Left lung (tissue), 10 donors: ENCODE results near the gene USF2. TPM values are rescaled to one million over a fixed set of nuclear protein-coding genes. Genes with fewer than 3 reads are reported as not detected.
"Not testable (repeated sequence)": the region's sequence is repeated elsewhere in the genome, so short reads cannot be mapped to it uniquely, and the experiment has no call there.

ENCODE experiments used
- ATAC-seq: fragments of 200-7000 bp; cut with Tn5 transposase; one replicate; pipeline ENCODE4 v1.9.1; 2020; ENCODE audit warnings: moderate library complexity
- DNase-seq, 4 donors: peaks; one replicate each; pipeline ENCODE4 v3.0.0-alpha.2; 2013 to 2020
- H3K27ac ChIP-seq, 2 donors: fragments of 200-600 bp; sonication (generic) in 1 of 2; one replicate each; pipeline versions ENCODE4 v1.5.0 to v1.8.0; 2020 to 2021
- H3K27me3 ChIP-seq, 2 donors: fragments of 200-600 bp; sonication (generic) in 1 of 2; one replicate each; pipeline versions ENCODE4 v1.5.0 to v1.8.0; 2020 to 2021
- H3K36me3 ChIP-seq, 2 donors: fragments of 200-600 bp; sonication (generic) in 1 of 2; one replicate each; pipeline versions ENCODE4 v1.5.0 to v1.8.0; 2020 to 2021
- H3K4me1 ChIP-seq, 2 donors: fragments of 200-600 bp; one replicate each; pipeline ENCODE4 v1.8.0; 2021
- H3K4me3 ChIP-seq, 2 donors: fragments of 200-600 bp; sonication (generic) in 1 of 2; one replicate each; pipeline versions ENCODE4 v1.5.0 to v1.8.0; 2020 to 2021; ENCODE audit warnings: mild to moderate bottlenecking in 1 of 2
- H3K9me3 ChIP-seq, 2 donors: fragments of 200-600 bp; sonication (generic) in 1 of 2; one replicate each; pipeline versions ENCODE4 v1.5.0 to v1.8.0; 2020 to 2021
- CTCF ChIP-seq, 2 donors: fragments of 200-600 bp; sonication (generic) in 1 of 2; IDR thresholded peaks; one replicate each; pipeline versions ENCODE4 v1.5.0 to v1.8.0; 2021; ENCODE audit warnings: antibody characterized with exemption in 2 of 2
- intact Hi-C, 2 donors: fragments of 100-400 bp; cut with DNase I; formaldehyde crosslinking; loops; one replicate each; pipeline versions ENCODE4 v1.11.2 to v1.14.2; 2022
- polyA plus RNA-seq, 6 donors: library from polyadenylated mRNA; unstranded; fragments of 120-200 nt; gene quantifications; one replicate each; pipeline ENCODE4 v1.2.1, GENCODE V29; 2013; ENCODE audit not compliant: insufficient read length in 6 of 6
- total RNA-seq, 2 donors: library from RNA; stranded (reverse); fragmentation: NEBNext Ultra II Directional; extraction: Animal tissue kit (Norgen Biotek cat#: 25700); gene quantifications; one replicate each; pipeline ENCODE4 v1.2.1, GENCODE V29; 2021
- donor health status: DM: no; HTN: yes; CAD: no.
- donor health status: DM: no; HTN: no; CAD: no.

The USF2 gene
- total and polyA plus RNA-seq, 8 donors, result 123 to 187 (median 162) TPM

GRCh38 chr19:35284153-35285094, 15.7 kb downstream of the USF2 start:
- DNase-seq, result no peak
- no peak for TF ChIP-seq CTCF (IDR thresholded peaks at IDR 0.05)
- no peak overlapping the region for H3K4me3 ChIP-seq

GRCh38 chr19:35285095-35285449, 16.3 kb downstream of the USF2 start:
- intact Hi-C loops, result no loop called here
- Histone ChIP-seq H3K4me1 (peaks cover 0 to 22% of the 10 kb centered on the region in 2 donors), H3K4me3 (no peak overlapping the region), H3K27me3 (peaks cover 0 to 29% of the 10 kb centered on the region in 2 donors), H3K36me3 (no peaks in the 10 kb centered on the region), H3K27ac (no peak overlapping the region), H3K9me3 (no peaks in the 10 kb centered on the region)
- no peak for TF ChIP-seq CTCF (IDR thresholded peaks at IDR 0.05)
- no peak for DNase-seq
- ATAC-seq, result no peak

More at GRCh38 chr19:35284153-35285094, 15.7 kb downstream of the USF2 start:
- Histone ChIP-seq H3K36me3 (peaks cover 0 to 5% of the 10 kb centered on the region in 2 donors), H3K9me3 (no peaks in the 10 kb centered on the region), H3K27me3 (peaks cover 0 to 29% of the 10 kb centered on the region in 2 donors), H3K4me1 (peaks cover 0 to 22% of the 10 kb centered on the region in 2 donors), H3K27ac (no peak overlapping the region)
- no peak for ATAC-seq
- intact Hi-C loops, result no loop called here

GRCh38 chr19:35285465-35285864, 16.7 kb downstream of the USF2 start:
- DNase-seq, H3K27ac ChIP-seq, H3K36me3 ChIP-seq, H3K9me3 ChIP-seq, H3K4me3 ChIP-seq, intact Hi-C loops, ATAC-seq: not testable (repeated sequence)
- Histone ChIP-seq H3K4me1 (peaks cover 0 to 22% of the 10 kb centered on the region in 2 donors), H3K27me3 (peaks cover 0 to 29% of the 10 kb centered on the region in 2 donors)

- peaks cover 0 to 30% of the 10 kb centered on the region in 2 donors for H3K27me3 ChIP-seq
- peaks cover 0 to 22% of the 10 kb centered on the region in 2 donors for H3K4me1 ChIP-seq
- H3K4me3 ChIP-seq, H3K27ac ChIP-seq, ATAC-seq, H3K36me3 ChIP-seq, intact Hi-C loops, H3K9me3 ChIP-seq, DNase-seq: not testable (repeated sequence)
Observed at GRCh38 chr19:35286101-35286500, 17.3 kb downstream of the USF2 start.

GRCh38 chr19:35287713-35288112, 19.0 kb downstream of the USF2 start:
- Histone ChIP-seq H3K27ac (no peak overlapping the region), H3K4me3 (no peak overlapping the region)
- intact Hi-C loops, result no loop called here

More at GRCh38 chr19:35287713-35288112, 19.0 kb downstream of the USF2 start:
- Histone ChIP-seq H3K9me3 (no peaks in the 10 kb centered on the region), H3K4me1 (peaks cover 0 to 10% of the 10 kb centered on the region in 2 donors), H3K36me3 (no peaks in the 10 kb centered on the region), H3K27me3 (peaks cover 0 to 31% of the 10 kb centered on the region in 2 donors)
- no peak for TF ChIP-seq CTCF (IDR thresholded peaks at IDR 0.05)
- ATAC-seq (no peak), DNase-seq (no peak)
